LNCaP clone FGC (cell line): Measurements from ENCODE around the gene ATRX.
"Not testable (repeated sequence)": the region's sequence is repeated elsewhere in the genome, so short reads cannot be mapped to it uniquely, and the experiment has no call there.

Experiments
- DNase-seq: peaks from one replicate; pipeline ENCODE4 v3.0.0-alpha.2; 2011; ENCODE audit warnings: low read depth
- H3K4me3 ChIP-seq: 2 replicates; pipeline ENCODE4 v1.5.1; 2011; ENCODE audit warnings: mild to moderate bottlenecking, low read depth, low read length, control low read depth
- CTCF ChIP-seq: IDR thresholded peaks from 2 replicates; pipeline ENCODE4 v1.5.1; 2012; ENCODE audit warnings: mild to moderate bottlenecking; ENCODE audit not compliant: control insufficient read depth, insufficient read depth; ENCODE audit errors: extremely low read depth

Gene ATRX

GRCh38 chrX:77749695-77750094 is 36.3 kb downstream of the ATRX start:
- TF ChIP-seq CTCF: no peak
- DNase-seq: no peak
- H3K4me3 ChIP-seq: no peak overlapping the region

GRCh38 chrX:77743720-77744119 is 42.3 kb downstream of the ATRX start:
- TF ChIP-seq CTCF: no peak
- H3K4me3 ChIP-seq: no peak overlapping the region
- DNase-seq: no peak

GRCh38 chrX:77742788-77743476 is 43.1 kb downstream of the ATRX start:
- no peak overlapping the region for H3K4me3 ChIP-seq
- TF ChIP-seq CTCF: no peak
- DNase-seq: peak; percentile 27

- no peak for TF ChIP-seq CTCF
- DNase-seq: no peak
Observed at GRCh38 chrX:77740376-77740905, 45.6 kb downstream of the ATRX start.

GRCh38 chrX:77733342-77733741 is 52.7 kb downstream of the ATRX start:
- H3K4me3 ChIP-seq: no peak overlapping the region
- DNase-seq: no peak
- TF ChIP-seq CTCF: no peak

More at GRCh38 chrX:77740376-77740905, 45.6 kb downstream of the ATRX start:
- no peak overlapping the region for H3K4me3 ChIP-seq

GRCh38 chrX:77731821-77732419 is 54.1 kb downstream of the ATRX start:
- no peak for TF ChIP-seq CTCF
- DNase-seq: no peak
- no peak overlapping the region for H3K4me3 ChIP-seq

- not testable (repeated sequence) for H3K4me3 ChIP-seq, DNase-seq
Observed at GRCh38 chrX:77726095-77726494, 59.9 kb downstream of the ATRX start.
